MCF 10A (cell line): Measurements from ENCODE around the gene STAP1. TPM values are rescaled to one million over a fixed set of nuclear protein-coding genes. Genes with fewer than 3 reads are reported as not detected.

ENCODE experiments used
- BruUV-seq: library from RNA; stranded (reverse); fragments of 400-500 nt; replicated peaks from 2 replicates; lab custom pipeline; 2021; lab: Mats Ljungman, UMichigan
- CTCF ChIA-PET: fragments of 300-600 bp; sonication (Branson Sonifier 250); formaldehyde crosslinking; extraction: SDS; loops from one replicate; lab custom pipeline; 2021; ENCODE audit warnings: antibody characterized with exemption, inconsistent platforms; lab: Yijun Ruan, JAX
- POLR2A ChIA-PET: fragments of 300-600, 350-650 bp; sonication (Branson Sonifier 250); formaldehyde crosslinking; extraction: SDS; loops from one replicate; lab custom pipeline; 2020; ENCODE audit warnings: antibody characterized with exemption, inconsistent platforms; lab: Yijun Ruan, JAX
- DNase-seq: peaks from one replicate; pipeline ENCODE4 v3.0.0-alpha.2; 2018; ENCODE audit not compliant: unreplicated experiment
- H3K27ac Mint-ChIP-seq: one replicate; pipeline ENCODE4 v1.8.0; 2022; ENCODE audit warnings: mild to moderate bottlenecking, low read depth, mixed read lengths; ENCODE audit not compliant: unreplicated experiment
- H3K27me3 Mint-ChIP-seq: one replicate; pipeline ENCODE4 v1.8.0; 2022; ENCODE audit warnings: mixed read lengths; ENCODE audit not compliant: insufficient read depth, unreplicated experiment
- H3K36me3 Mint-ChIP-seq: one replicate; pipeline ENCODE4 v1.8.0; 2022; ENCODE audit warnings: mild to moderate bottlenecking, moderate library complexity, mixed read lengths; ENCODE audit not compliant: insufficient read depth, unreplicated experiment
- H3K4me1 Mint-ChIP-seq: one replicate; pipeline ENCODE4 v1.8.0; 2022; ENCODE audit warnings: mixed read lengths; ENCODE audit not compliant: insufficient read depth, unreplicated experiment
- H3K4me3 Mint-ChIP-seq: one replicate; pipeline ENCODE4 v1.8.0; 2022; ENCODE audit warnings: mild to moderate bottlenecking, moderate library complexity, mixed read lengths; ENCODE audit not compliant: unreplicated experiment
- H3K9me3 Mint-ChIP-seq: one replicate; pipeline ENCODE4 v1.8.0; 2022; ENCODE audit warnings: mixed read lengths; ENCODE audit not compliant: unreplicated experiment
- CTCF ChIP-seq: fragments of 200-600 bp; IDR thresholded peaks from one replicate; pipeline ENCODE4 v1.8.0; 2022; ENCODE audit warnings: antibody characterized with exemption, mild to moderate bottlenecking; ENCODE audit not compliant: unreplicated experiment
- intact Hi-C: fragments of 100-400 bp; cut with micrococcal nuclease; formaldehyde crosslinking; loops from 2 replicates; pipeline ENCODE4 v1.14.1; 2022
- total RNA-seq: library from RNA; stranded (reverse); gene quantifications from 2 replicates; pipeline ENCODE4 v1.2.3, GENCODE V29; 2022

STAP1 gene
- total RNA-seq, 1 experiment from 2014 or later, result not detected

GRCh38 chr4:67568820-67569219, 10.3 kb downstream of the STAP1 start:
- peak; percentile 79 for DNase-seq
- ChIA-PET POLR2A (interaction anchor here (1.5 kb wide), 1 partner anchor 22 kb away, joined by 5 read pairs; no protein-coding TSS in a partner anchor), CTCF (interaction anchor here (0.6 kb wide), 1 partner anchor 115 kb away, joined by 3 read pairs; no protein-coding TSS in a partner anchor)
- no peaks in the 10 kb centered on the region for H3K9me3 Mint-ChIP-seq
- intact Hi-C loops, result no loop called here
- BruUV-seq, result no TSS peak
- H3K4me3 Mint-ChIP-seq, result no peak overlapping the region
- H3K27ac Mint-ChIP-seq, result no peak overlapping the region
- no peaks in the 10 kb centered on the region for H3K4me1 Mint-ChIP-seq
- H3K36me3 Mint-ChIP-seq, result peaks cover 4% of the 10 kb centered on the region
- no peaks in the 10 kb centered on the region for H3K27me3 Mint-ChIP-seq
- TF ChIP-seq CTCF, result no peak

- TF ChIP-seq CTCF, result no peak
- CTCF ChIA-PET, result no interaction called here
- POLR2A ChIA-PET, result no interaction called here
- Mint-ChIP-seq H3K4me3 (no peak overlapping the region), H3K36me3 (peaks cover 4% of the 10 kb centered on the region), H3K27me3 (no peaks in the 10 kb centered on the region), H3K9me3 (no peaks in the 10 kb centered on the region), H3K27ac (no peak overlapping the region), H3K4me1 (no peaks in the 10 kb centered on the region)
- intact Hi-C loops, result no loop called here
- BruUV-seq, result no TSS peak
- DNase-seq, result no peak
Observed at GRCh38 chr4:67570537-67570936, 12.0 kb downstream of the STAP1 start.

GRCh38 chr4:67571975-67572374, 13.4 kb downstream of the STAP1 start:
- ChIA-PET POLR2A (no interaction called here), CTCF (interaction anchor here (0.6 kb wide), 1 partner anchor 18 kb away, joined by 3 read pairs; no protein-coding TSS in a partner anchor)
- intact Hi-C loops, result no loop called here
- Mint-ChIP-seq H3K36me3 (peaks cover 4% of the 10 kb centered on the region), H3K27ac (no peak overlapping the region), H3K9me3 (no peaks in the 10 kb centered on the region), H3K27me3 (no peaks in the 10 kb centered on the region), H3K4me3 (no peak overlapping the region), H3K4me1 (no peaks in the 10 kb centered on the region)
- BruUV-seq, result no TSS peak
- no peak for DNase-seq
- no peak for TF ChIP-seq CTCF

- BruUV-seq, result no TSS peak
- H3K27ac Mint-ChIP-seq, result no peak overlapping the region
Observed at GRCh38 chr4:67573193-67573592, 14.7 kb downstream of the STAP1 start.

More at GRCh38 chr4:67573193-67573592, 14.7 kb downstream of the STAP1 start:
- no peak overlapping the region for H3K4me3 Mint-ChIP-seq
- DNase-seq, result no peak
- intact Hi-C loops, result no loop called here
- ChIA-PET POLR2A (interaction anchor here (0.9 kb wide), 1 partner anchor 18 kb away, joined by 3 read pairs; no protein-coding TSS in a partner anchor), CTCF (interaction anchor here (0.7 kb wide), 1 partner anchor 46 kb away, joined by 3 read pairs; no protein-coding TSS in a partner anchor)
- no peak for TF ChIP-seq CTCF
- H3K27me3 Mint-ChIP-seq, result no peaks in the 10 kb centered on the region
- H3K36me3 Mint-ChIP-seq, result no peaks in the 10 kb centered on the region
- H3K9me3 Mint-ChIP-seq, result no peaks in the 10 kb centered on the region
- no peaks in the 10 kb centered on the region for H3K4me1 Mint-ChIP-seq
